GM06990 (cell line): ENCODE results near the gene UMOD.
"Not testable (repeated sequence)": the region's sequence is repeated elsewhere in the genome, so short reads cannot be mapped to it uniquely, and the experiment has no call there.

ENCODE experiments used
- DNase-seq: peaks from one replicate; pipeline ENCODE4 v3.0.0-alpha.2; 2011; ENCODE audit not compliant: insufficient read length; ENCODE audit errors: extremely low read depth
- H3K27me3 ChIP-seq: replicated peaks from 2 replicates; pipeline ENCODE4 v1.6.0; 2011; ENCODE audit warnings: low read length; ENCODE audit not compliant: control insufficient read depth, insufficient read depth
- H3K36me3 ChIP-seq: 2 replicates; pipeline ENCODE4 v1.5.1; 2011; ENCODE audit warnings: low read length; ENCODE audit not compliant: control insufficient read depth, insufficient read depth
- H3K4me3 ChIP-seq: replicated peaks from 2 replicates; pipeline ENCODE4 v1.5.1; 2011; ENCODE audit warnings: low read depth, mild to moderate bottlenecking, control low read depth, low read length
- TF ChIP-seq, protein P1 (sequence below): IDR thresholded peaks from 2 replicates; pipeline ENCODE4 v1.5.1; 2011; ENCODE audit warnings: low read length, control low read depth, mild to moderate bottlenecking, inconsistent platforms; ENCODE audit not compliant: insufficient read depth, poor library complexity, severe bottlenecking

UMOD gene

DNA sequence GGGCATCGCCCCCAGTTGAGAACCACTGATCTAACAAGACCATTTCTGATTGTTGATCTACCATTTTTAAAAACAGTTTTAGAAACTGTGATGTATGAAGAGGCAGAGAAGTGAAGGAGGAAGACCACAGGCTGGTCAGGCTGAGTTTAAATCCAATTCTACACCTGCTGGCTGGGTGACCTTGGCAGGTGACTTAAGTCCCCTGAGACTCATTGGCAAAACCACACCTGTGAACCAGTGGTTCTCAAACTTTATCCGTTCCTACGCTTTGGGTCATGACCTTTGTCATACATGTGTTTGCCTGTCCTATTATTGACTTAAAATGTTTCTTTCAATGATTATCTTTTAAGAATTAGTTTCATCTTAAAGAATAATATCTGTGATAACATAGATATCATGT, 27.5 kb downstream of the UMOD start:
- Histone ChIP-seq H3K36me3 (no peaks in the 10 kb centered on the region), H3K4me3 (no peak overlapping the region), H3K27me3 (no peaks in the 10 kb centered on the region)
- TF ChIP-seq, protein P1, sequence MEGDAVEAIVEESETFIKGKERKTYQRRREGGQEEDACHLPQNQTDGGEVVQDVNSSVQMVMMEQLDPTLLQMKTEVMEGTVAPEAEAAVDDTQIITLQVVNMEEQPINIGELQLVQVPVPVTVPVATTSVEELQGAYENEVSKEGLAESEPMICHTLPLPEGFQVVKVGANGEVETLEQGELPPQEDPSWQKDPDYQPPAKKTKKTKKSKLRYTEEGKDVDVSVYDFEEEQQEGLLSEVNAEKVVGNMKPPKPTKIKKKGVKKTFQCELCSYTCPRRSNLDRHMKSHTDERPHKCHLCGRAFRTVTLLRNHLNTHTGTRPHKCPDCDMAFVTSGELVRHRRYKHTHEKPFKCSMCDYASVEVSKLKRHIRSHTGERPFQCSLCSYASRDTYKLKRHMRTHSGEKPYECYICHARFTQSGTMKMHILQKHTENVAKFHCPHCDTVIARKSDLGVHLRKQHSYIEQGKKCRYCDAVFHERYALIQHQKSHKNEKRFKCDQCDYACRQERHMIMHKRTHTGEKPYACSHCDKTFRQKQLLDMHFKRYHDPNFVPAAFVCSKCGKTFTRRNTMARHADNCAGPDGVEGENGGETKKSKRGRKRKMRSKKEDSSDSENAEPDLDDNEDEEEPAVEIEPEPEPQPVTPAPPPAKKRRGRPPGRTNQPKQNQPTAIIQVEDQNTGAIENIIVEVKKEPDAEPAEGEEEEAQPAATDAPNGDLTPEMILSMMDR: no peak
- no peak for DNase-seq

DNA sequence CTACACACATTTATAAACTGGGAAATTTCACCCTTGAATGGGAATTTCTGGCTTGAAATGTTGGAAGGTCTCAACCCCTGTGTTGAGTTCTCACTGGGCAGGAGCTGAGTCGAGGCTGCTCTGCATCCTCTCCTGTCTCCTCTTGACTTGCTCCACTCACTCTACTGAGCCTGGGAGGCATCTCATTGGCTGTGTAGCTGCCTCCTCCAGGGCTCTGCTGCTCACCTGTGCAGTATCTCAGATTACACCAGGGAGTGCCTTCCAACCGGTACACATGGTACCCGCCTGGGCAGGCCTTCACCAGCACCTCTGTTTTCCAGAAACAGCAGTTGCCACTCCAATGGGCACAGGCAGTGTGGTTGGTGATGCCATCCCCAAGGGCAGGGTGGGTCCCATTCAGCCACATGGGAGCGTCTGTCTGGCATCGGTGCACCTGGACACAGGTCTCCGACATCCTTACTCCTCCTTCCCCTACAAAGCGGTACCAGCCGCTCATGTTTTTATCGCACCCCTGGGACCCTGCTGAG, 28.9 kb downstream of the UMOD start:
- Histone ChIP-seq H3K36me3 (no peaks in the 10 kb centered on the region), H3K27me3 (no peaks in the 10 kb centered on the region), H3K4me3 (no peak overlapping the region)
- DNase-seq: no peak
- TF ChIP-seq, protein P1: no peak

DNA sequence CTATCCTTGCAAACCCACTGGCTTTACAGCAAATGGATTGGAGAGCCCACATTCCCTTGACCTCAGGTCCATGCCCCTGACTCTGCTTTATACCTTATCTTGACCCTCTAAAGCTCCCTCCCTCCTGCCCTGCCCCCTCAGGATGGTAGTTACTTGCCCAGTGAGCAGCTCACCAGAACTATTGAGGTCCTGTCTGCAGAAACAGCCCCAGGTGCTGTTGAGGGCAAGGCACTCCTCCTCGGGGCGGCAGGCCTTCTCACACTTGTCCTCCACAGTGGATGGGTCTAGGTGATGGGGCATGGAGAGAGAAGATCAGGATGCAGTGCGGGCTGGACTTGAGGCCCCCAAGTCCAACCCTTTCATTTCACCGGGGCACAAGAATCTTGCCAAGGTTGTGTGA, 29.8 kb downstream of the UMOD start:
- Histone ChIP-seq H3K36me3 (no peaks in the 10 kb centered on the region), H3K4me3 (no peak overlapping the region), H3K27me3 (no peaks in the 10 kb centered on the region)
- TF ChIP-seq, protein P1: no peak
- DNase-seq: no peak

DNA sequence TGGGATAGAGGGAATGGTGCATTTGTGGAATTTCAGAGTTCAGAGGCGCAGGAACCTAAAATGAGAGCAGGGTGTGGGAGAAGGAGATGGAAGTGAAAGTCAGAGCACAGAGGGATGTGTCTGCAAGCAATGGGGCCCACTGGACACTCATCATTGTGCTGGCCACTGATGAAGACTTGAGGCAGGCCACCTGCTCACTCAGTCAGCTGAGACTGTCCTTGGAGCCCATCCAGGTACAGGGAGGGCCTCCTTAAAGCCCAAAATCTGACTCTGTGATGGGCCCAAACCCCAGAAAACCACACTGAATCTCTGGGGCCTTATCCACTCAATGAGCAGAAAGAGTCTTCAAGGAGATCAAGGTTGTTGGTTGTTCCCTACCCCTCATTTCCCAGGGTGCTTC, 30.8 kb downstream of the UMOD start:
- Histone ChIP-seq H3K4me3 (no peak overlapping the region), H3K36me3 (no peaks in the 10 kb centered on the region), H3K27me3 (no peaks in the 10 kb centered on the region)
- DNase-seq: no peak
- TF ChIP-seq, protein P1: no peak

DNA sequence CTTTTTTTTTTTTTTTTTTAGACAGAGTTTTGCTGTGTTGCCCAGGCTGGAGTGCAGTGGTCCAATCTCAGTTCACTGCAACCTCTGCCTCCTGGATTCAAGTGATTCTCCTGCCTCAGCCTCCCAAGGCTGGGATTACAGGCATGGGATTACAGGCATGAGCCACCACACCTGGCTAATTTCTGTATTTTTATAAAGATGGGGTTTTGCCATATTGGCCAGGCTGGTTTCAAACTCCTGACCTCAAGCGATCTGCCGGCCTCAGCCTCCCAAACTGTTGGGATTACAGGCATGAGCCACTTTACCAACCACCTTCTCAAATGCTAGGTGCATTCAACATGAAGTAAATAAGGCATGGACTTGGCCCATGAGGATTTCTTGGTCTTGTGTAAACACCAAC, 31.5 kb downstream of the UMOD start:
- H3K27me3 ChIP-seq, H3K36me3 ChIP-seq, DNase-seq, H3K4me3 ChIP-seq: not testable (repeated sequence)

DNA sequence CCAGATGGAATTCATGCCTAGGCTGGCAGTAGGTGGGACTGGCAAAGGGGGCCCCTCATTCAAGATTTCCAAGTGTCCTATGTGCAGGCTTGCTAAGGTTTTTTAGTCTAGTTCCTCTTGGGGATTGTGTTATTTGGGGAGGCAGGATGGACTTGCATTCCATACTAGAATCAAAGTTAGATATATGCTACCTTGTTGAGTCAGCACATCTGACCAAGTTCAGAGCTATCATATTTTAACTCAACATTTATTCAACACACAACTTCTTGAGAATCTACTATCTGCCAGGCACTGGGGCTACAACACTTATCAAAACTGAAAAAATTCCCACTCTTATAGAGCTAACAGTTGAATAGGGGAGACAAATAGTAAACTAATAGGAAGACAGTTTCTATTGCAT, 31.9 kb downstream of the UMOD start:
- Histone ChIP-seq H3K36me3 (no peaks in the 10 kb centered on the region), H3K27me3 (no peaks in the 10 kb centered on the region), H3K4me3 (no peak overlapping the region)
- TF ChIP-seq, protein P1: no peak
- DNase-seq: no peak
